ENCODE results near the gene SAMD11. TPM values are rescaled to one million over a fixed set of nuclear protein-coding genes. Genes with fewer than 3 reads are reported as not detected.
"Not testable (repeated sequence)": the region's sequence is repeated elsewhere in the genome, so short reads cannot be mapped to it uniquely, and the experiment has no call there.

SAMD11 gene
- total and polyA plus RNA-seq, 2 experiments from 2014 or later, result 8.2 to 40.9 TPM

GRCh38 chr1:944341-945325 is 20.9 kb downstream of the SAMD11 start:
- Histone ChIP-seq H4K20me1 (ENCODE audit: insufficient read depth) (no peaks in the 10 kb centered on the region), H3K27me3 (replicated peaks; ENCODE audit: insufficient read depth) (no peaks in the 10 kb centered on the region), H3K9ac (no peak overlapping the region), H3K4me3 (no peak overlapping the region), H3K4me2 (ENCODE audit: unreplicated experiment) (no peak overlapping the region), H3K36me3 (ENCODE audit: low read depth) (no peaks in the 10 kb centered on the region), H3K9me2 (ENCODE audit: insufficient read depth) (no peaks in the 10 kb centered on the region), H3K27ac (no peak overlapping the region), H3K79me2 (ENCODE audit: insufficient read depth) (no peaks in the 10 kb centered on the region), H2AFZ (no peak overlapping the region), H3F3A (ENCODE audit: insufficient read depth) (peaks cover 16% of the 10 kb centered on the region; the same call in 1 of the 2 replicates), H3K9me3 (ENCODE audit: low read depth) (no peaks in the 10 kb centered on the region), H3K4me1 (ENCODE audit: insufficient read depth) (peaks cover 15% of the 10 kb centered on the region; the same call in 1 of the 2 replicates)
- TF ChIP-seq EZH2 (IDR thresholded peaks at IDR 0.05; ENCODE audit: insufficient read depth, poor library complexity, severe bottlenecking), result no peak
- TF ChIP-seq EZH2phosphoT487 (IDR thresholded peaks at IDR 0.05; ENCODE audit: insufficient read depth, low read depth), result no peak
- peak; percentile 27 for DNase-seq
- in situ Hi-C loops (cut with MboI), result no loop called here
- 55 to 58% methylated on average over 24 to 28 of the region's 28 CpGs for WGBS, 2 experiments (ENCODE audit: low coverage in 1 of 2, low lambda C conversion rate in 2 of 2, missing lambda C conversion rate in 2 of 2)

- Histone ChIP-seq H3K27ac (no peak overlapping the region), H3K4me3 (no peak overlapping the region), H3K36me3 (ENCODE audit: low read depth) (no peaks in the 10 kb centered on the region), H3K9me2 (ENCODE audit: insufficient read depth) (no peaks in the 10 kb centered on the region), H2AFZ (no peak overlapping the region), H3K9ac (no peak overlapping the region), H3F3A (ENCODE audit: insufficient read depth) (peaks cover 16% of the 10 kb centered on the region; the same call in 1 of the 2 replicates), H3K4me2 (ENCODE audit: unreplicated experiment) (no peak overlapping the region), H3K9me3 (ENCODE audit: low read depth) (no peaks in the 10 kb centered on the region), H3K79me2 (ENCODE audit: insufficient read depth) (no peaks in the 10 kb centered on the region), H3K27me3 (replicated peaks; ENCODE audit: insufficient read depth) (no peaks in the 10 kb centered on the region), H4K20me1 (ENCODE audit: insufficient read depth) (no peaks in the 10 kb centered on the region), H3K4me1 (ENCODE audit: insufficient read depth) (peaks cover 9% of the 10 kb centered on the region; the same call in 1 of the 2 replicates)
- in situ Hi-C loops (cut with MboI), result no loop called here
- WGBS, 2 experiments (ENCODE audit: low coverage in 1 of 2, low lambda C conversion rate in 2 of 2, missing lambda C conversion rate in 2 of 2), result 92 to 93% methylated on average over 29 of the region's 29 CpGs
- no peak for TF ChIP-seq EZH2 (IDR thresholded peaks at IDR 0.05; ENCODE audit: insufficient read depth, poor library complexity, severe bottlenecking)
- no peak for TF ChIP-seq EZH2phosphoT487 (IDR thresholded peaks at IDR 0.05; ENCODE audit: insufficient read depth, low read depth)
- no peak for DNase-seq
Observed at GRCh38 chr1:945688-946556, 22.2 kb downstream of the SAMD11 start.

- H3K36me3 ChIP-seq (ENCODE audit: low read depth); DNase-seq: not testable (repeated sequence)
Observed at GRCh38 chr1:946811-947210, 23.1 kb downstream of the SAMD11 start.

GRCh38 chr1:947958-948357 is 24.2 kb downstream of the SAMD11 start:
- DNase-seq, result no peak
- Histone ChIP-seq H3K36me3 (ENCODE audit: low read depth) (no peaks in the 10 kb centered on the region), H3K4me2 (ENCODE audit: unreplicated experiment) (no peak overlapping the region), H2AFZ (no peak overlapping the region), H3K9me2 (ENCODE audit: insufficient read depth) (no peaks in the 10 kb centered on the region), H3K27me3 (replicated peaks; ENCODE audit: insufficient read depth) (no peaks in the 10 kb centered on the region), H3K27ac (no peak overlapping the region), H3K79me2 (ENCODE audit: insufficient read depth) (no peaks in the 10 kb centered on the region), H3K4me1 (ENCODE audit: insufficient read depth) (no peaks in the 10 kb centered on the region), H3K9me3 (ENCODE audit: low read depth) (no peaks in the 10 kb centered on the region), H3F3A (ENCODE audit: insufficient read depth) (peaks cover 16% of the 10 kb centered on the region; the same call in 1 of the 2 replicates), H3K9ac (no peak overlapping the region), H4K20me1 (ENCODE audit: insufficient read depth) (no peaks in the 10 kb centered on the region), H3K4me3 (no peak overlapping the region)
- 97 to 98% methylated on average over 15 of the region's 15 CpGs for WGBS, 2 experiments (ENCODE audit: low coverage in 1 of 2, low lambda C conversion rate in 2 of 2, missing lambda C conversion rate in 2 of 2)
- no peak for TF ChIP-seq EZH2phosphoT487 (IDR thresholded peaks at IDR 0.05; ENCODE audit: insufficient read depth, low read depth)
- TF ChIP-seq EZH2 (IDR thresholded peaks at IDR 0.05; ENCODE audit: insufficient read depth, poor library complexity, severe bottlenecking), result no peak
- in situ Hi-C loops (cut with MboI), result no loop called here

More at GRCh38 chr1:946811-947210, 23.1 kb downstream of the SAMD11 start:
- H3K4me2 ChIP-seq (ENCODE audit: unreplicated experiment); H3K79me2 ChIP-seq (ENCODE audit: insufficient read depth); H2AFZ ChIP-seq; in situ Hi-C loops (cut with MboI); H3K27ac ChIP-seq; H3K27me3 ChIP-seq (replicated peaks; ENCODE audit: insufficient read depth); H3K4me1 ChIP-seq (ENCODE audit: insufficient read depth); H4K20me1 ChIP-seq (ENCODE audit: insufficient read depth); H3K9me3 ChIP-seq (ENCODE audit: low read depth); H3K4me3 ChIP-seq; H3K9ac ChIP-seq; H3K9me2 ChIP-seq (ENCODE audit: insufficient read depth): not testable (repeated sequence)
- WGBS, 2 experiments (ENCODE audit: low coverage in 1 of 2, low lambda C conversion rate in 2 of 2, missing lambda C conversion rate in 2 of 2), result 93% methylated on average over 13 of the region's 13 CpGs
- peaks cover 16% of the 10 kb centered on the region; the same call in 1 of the 2 replicates for H3F3A ChIP-seq (ENCODE audit: insufficient read depth)

Data from GM23248 (cell line).